ENCODE data around the gene FSTL4. TPM values are rescaled to one million over a fixed set of nuclear protein-coding genes. Genes with fewer than 3 reads are reported as not detected.

The FSTL4 gene
- total and polyA plus RNA-seq, 4 donors, result 0.02 to 0.18 TPM; not detected in 2

- no peak for TF ChIP-seq SP1 (IDR thresholded peaks at IDR 0.05)
- TF ChIP-seq TAF1 (conservative IDR thresholded peaks at IDR 0.05), result no peak
- no peak for TF ChIP-seq YY1 (IDR thresholded peaks at IDR 0.05)
- no peak for TF ChIP-seq FOXA2 (IDR thresholded peaks at IDR 0.05)
Measured at GRCh38 chr5:133464013-133464412, 148.3 kb downstream of the FSTL4 start (continued).

GRCh38 chr5:133461796-133462516 is 150.4 kb downstream of the FSTL4 start:
- TF ChIP-seq JUND (IDR thresholded peaks at IDR 0.05), result no peak
- TF ChIP-seq ATF3 (IDR thresholded peaks at IDR 0.05), result no peak
- no peak for TF ChIP-seq NR2F2 (IDR thresholded peaks at IDR 0.05)
- TF ChIP-seq TAF1 (conservative IDR thresholded peaks at IDR 0.05), result no peak
- 89% methylated on average over 5 of the region's 5 CpGs for WGBS

GRCh38 chr5:133460172-133460758 is 152.1 kb downstream of the FSTL4 start:
- Histone ChIP-seq H3K9me3 (ENCODE audit: control insufficient read depth in 4 of 4, low read length in 3 of 4) (no peaks in the 10 kb centered on the region), H3K27ac (ENCODE audit: low read depth in 1 of 2, low read length in 2 of 2) (no peak overlapping the region), H3K4me1 (ENCODE audit: control insufficient read depth in 4 of 4, insufficient read depth in 4 of 4, low read length in 3 of 4) (peaks cover 7 to 27% (median 24%) of the 10 kb centered on the region in 4 donors), H3K27me3 (ENCODE audit: control insufficient read depth in 4 of 4, insufficient read depth in 4 of 4, low read length in 3 of 4) (no peaks in the 10 kb centered on the region), H3K36me3 (ENCODE audit: control insufficient read depth in 4 of 4, insufficient read depth in 3 of 4, low read depth in 1 of 4, low read length in 3 of 4) (no peaks in the 10 kb centered on the region), H3K4me3 (ENCODE audit: low read depth in 1 of 3, low read length in 3 of 3) (no peak overlapping the region), H3K9ac (ENCODE audit: low read depth in 1 of 2, low read length in 2 of 2) (no peak overlapping the region)
- no peak for DNase-seq (ENCODE audit: low spot score)
- 71% methylated on average over 12 of the region's 12 CpGs for WGBS
- TF ChIP-seq CTCF (IDR thresholded peaks at IDR 0.05; ENCODE audit: low read depth, low read length, missing input control) (peak; percentile 47), RAD21 (IDR thresholded peaks at IDR 0.05) (peak; percentile 73 to 82), ATF3 (IDR thresholded peaks at IDR 0.05) (no peak)

More at GRCh38 chr5:133461796-133462516, 150.4 kb downstream of the FSTL4 start:
- Histone ChIP-seq H3K9me3 (ENCODE audit: control insufficient read depth in 4 of 4, low read length in 3 of 4) (no peaks in the 10 kb centered on the region), H3K36me3 (ENCODE audit: control insufficient read depth in 4 of 4, insufficient read depth in 3 of 4, low read depth in 1 of 4, low read length in 3 of 4) (no peaks in the 10 kb centered on the region), H3K4me1 (ENCODE audit: control insufficient read depth in 4 of 4, insufficient read depth in 4 of 4, low read length in 3 of 4) (peaks cover 0 to 11% (median 8%) of the 10 kb centered on the region in 4 donors), H3K9ac (ENCODE audit: low read depth in 1 of 2, low read length in 2 of 2) (no peak overlapping the region), H3K4me3 (ENCODE audit: low read depth in 1 of 3, low read length in 3 of 3) (no peak overlapping the region), H3K27me3 (ENCODE audit: control insufficient read depth in 4 of 4, insufficient read depth in 4 of 4, low read length in 3 of 4) (no peaks in the 10 kb centered on the region), H3K27ac (ENCODE audit: low read depth in 1 of 2, low read length in 2 of 2) (no peak overlapping the region)
- DNase-seq (ENCODE audit: low spot score), result no peak

- no peaks in the 10 kb centered on the region for H3K27me3 ChIP-seq (ENCODE audit: control insufficient read depth in 4 of 4, insufficient read depth in 4 of 4, low read length in 3 of 4)
- TF ChIP-seq ATF3 (IDR thresholded peaks at IDR 0.05) (no peak), TAF1 (conservative IDR thresholded peaks at IDR 0.05) (no peak), SP1 (IDR thresholded peaks at IDR 0.05) (no peak), RXRA (IDR thresholded peaks at IDR 0.05) (no peak), JUND (IDR thresholded peaks at IDR 0.05) (no peak), YY1 (IDR thresholded peaks at IDR 0.05) (no peak), EGR1 (IDR thresholded peaks at IDR 0.05; ENCODE audit: low read depth in 2 of 2) (no peak), FOXA1 (IDR thresholded peaks at IDR 0.05) (no peak)
Measured at GRCh38 chr5:133459474-133460160, 152.7 kb downstream of the FSTL4 start.

More at GRCh38 chr5:133459474-133460160, 152.7 kb downstream of the FSTL4 start:
- no peak overlapping the region for H3K4me3 ChIP-seq (ENCODE audit: low read depth in 1 of 3, low read length in 3 of 3)
- peaks cover 7 to 31% (median 24%) of the 10 kb centered on the region in 4 donors for H3K4me1 ChIP-seq (ENCODE audit: control insufficient read depth in 4 of 4, insufficient read depth in 4 of 4, low read length in 3 of 4)
- H3K27ac ChIP-seq (ENCODE audit: low read depth in 1 of 2, low read length in 2 of 2), result no peak overlapping the region
- DNase-seq (ENCODE audit: low spot score), result no peak
- H3K36me3 ChIP-seq (ENCODE audit: control insufficient read depth in 4 of 4, insufficient read depth in 3 of 4, low read depth in 1 of 4, low read length in 3 of 4), result no peaks in the 10 kb centered on the region
- no peaks in the 10 kb centered on the region for H3K9me3 ChIP-seq (ENCODE audit: control insufficient read depth in 4 of 4, low read length in 3 of 4)
- no peak overlapping the region for H3K9ac ChIP-seq (ENCODE audit: low read depth in 1 of 2, low read length in 2 of 2)
- WGBS, result 94% methylated on average over 7 of the region's 7 CpGs

Data from liver (tissue), 9 donors.